Nephron (organoid): ENCODE data around the gene EGF.
A peak's percentile ranks its signal among the peaks of the same experiment; 100 is the strongest.
"Not testable (repeated sequence)": the region's sequence is repeated elsewhere in the genome, so short reads cannot be mapped to it uniquely, and the experiment has no call there.

Experiments
- H3K27ac Mint-ChIP-seq, 3 experiments: 2 replicates each; pipeline ENCODE4 v1.8.0; 2020; ENCODE audit warnings: mixed read lengths in 3 of 3, mild to moderate bottlenecking in 2 of 3, moderate library complexity in 1 of 3
- H3K27me3 Mint-ChIP-seq: 2 replicates; pipeline ENCODE4 v1.8.0; 2021; ENCODE audit warnings: low read depth, mild to moderate bottlenecking, moderate library complexity, mixed read lengths
- H3K36me3 Mint-ChIP-seq: 2 replicates; pipeline ENCODE4 v1.8.0; 2020; ENCODE audit warnings: low read depth, mixed read lengths
- H3K4me1 Mint-ChIP-seq: 2 replicates; pipeline ENCODE4 v1.8.0; 2020; ENCODE audit warnings: mixed read lengths
- H3K4me3 Mint-ChIP-seq, 3 experiments: 2 replicates each; pipeline ENCODE4 v1.8.0; 2020; ENCODE audit warnings: mild to moderate bottlenecking in 3 of 3, mixed read lengths in 3 of 3, moderate library complexity in 2 of 3
- H3K9me3 Mint-ChIP-seq: 2 replicates; pipeline ENCODE4 v1.8.0; 2020; ENCODE audit warnings: mixed read lengths
- CTCF ChIP-seq, 3 experiments: fragments of 200-600 bp; sonication (generic); IDR thresholded peaks; one replicate each; pipeline ENCODE4 v1.5.0; 2021; ENCODE audit warnings: antibody characterized with exemption in 3 of 3; ENCODE audit not compliant: unreplicated experiment in 3 of 3

EGF gene

GRCh38 chr4:109921384-109921808, 8.7 kb downstream of the EGF start:
- Mint-ChIP-seq H3K36me3 (no peaks in the 10 kb centered on the region), H3K4me3 (no peak overlapping the region), H3K27me3 (no peaks in the 10 kb centered on the region), H3K4me1 (peaks cover 4% of the 10 kb centered on the region), H3K9me3 (no peaks in the 10 kb centered on the region), H3K27ac (peak overlapping the region in 1 of 3 experiments; percentile 2)
- no peak for TF ChIP-seq CTCF (IDR thresholded peaks at IDR 0.05; ENCODE audit: unreplicated experiment in 3 of 3)

GRCh38 chr4:109925396-109925795, 12.7 kb downstream of the EGF start:
- no peak for TF ChIP-seq CTCF (IDR thresholded peaks at IDR 0.05; ENCODE audit: unreplicated experiment in 3 of 3)
- Mint-ChIP-seq H3K9me3 (no peaks in the 10 kb centered on the region), H3K36me3 (no peaks in the 10 kb centered on the region), H3K27me3 (no peaks in the 10 kb centered on the region), H3K27ac (no peak overlapping the region), H3K4me1 (peaks cover 4% of the 10 kb centered on the region), H3K4me3 (no peak overlapping the region)

GRCh38 chr4:109928327-109929045, 15.8 kb downstream of the EGF start:
- Mint-ChIP-seq H3K27ac (no peak overlapping the region), H3K4me3 (no peak overlapping the region)

GRCh38 chr4:109930464-109930863, 17.8 kb downstream of the EGF start:
- Mint-ChIP-seq H3K4me3 (no peak overlapping the region), H3K4me1 (no peaks in the 10 kb centered on the region), H3K9me3 (peaks cover 13% of the 10 kb centered on the region), H3K36me3 (no peaks in the 10 kb centered on the region), H3K27me3 (peaks cover under 1% of the 10 kb centered on the region), H3K27ac (no peak overlapping the region)
- TF ChIP-seq CTCF (IDR thresholded peaks at IDR 0.05; ENCODE audit: unreplicated experiment in 3 of 3), result no peak

More at GRCh38 chr4:109928327-109929045, 15.8 kb downstream of the EGF start:
- Mint-ChIP-seq H3K9me3 (no peaks in the 10 kb centered on the region), H3K36me3 (no peaks in the 10 kb centered on the region), H3K27me3 (no peaks in the 10 kb centered on the region), H3K4me1 (no peaks in the 10 kb centered on the region)
- TF ChIP-seq CTCF (IDR thresholded peaks at IDR 0.05; ENCODE audit: unreplicated experiment in 3 of 3), result no peak

- no peak for TF ChIP-seq CTCF (IDR thresholded peaks at IDR 0.05; ENCODE audit: unreplicated experiment in 3 of 3)
- Mint-ChIP-seq H3K9me3 (peaks cover 17% of the 10 kb centered on the region), H3K4me3 (no peak overlapping the region), H3K27me3 (peaks cover 4% of the 10 kb centered on the region), H3K27ac (no peak overlapping the region), H3K4me1 (no peaks in the 10 kb centered on the region), H3K36me3 (no peaks in the 10 kb centered on the region)
Measured at GRCh38 chr4:109930872-109931271, 18.2 kb downstream of the EGF start.

GRCh38 chr4:109931318-109931717, 18.6 kb downstream of the EGF start:
- peaks cover 4% of the 10 kb centered on the region for H3K27me3 Mint-ChIP-seq
- no peaks in the 10 kb centered on the region for H3K36me3 Mint-ChIP-seq
- no peak overlapping the region for H3K27ac Mint-ChIP-seq
- H3K4me3 Mint-ChIP-seq, result no peak overlapping the region
- no peak for TF ChIP-seq CTCF (IDR thresholded peaks at IDR 0.05; ENCODE audit: unreplicated experiment in 3 of 3)
- H3K4me1 Mint-ChIP-seq, result no peaks in the 10 kb centered on the region
- peaks cover 20% of the 10 kb centered on the region for H3K9me3 Mint-ChIP-seq

GRCh38 chr4:109937352-109937751, 24.7 kb downstream of the EGF start:
- H3K4me1 Mint-ChIP-seq, H3K4me3 Mint-ChIP-seq, H3K27me3 Mint-ChIP-seq, H3K27ac Mint-ChIP-seq, H3K36me3 Mint-ChIP-seq: not testable (repeated sequence)
- peaks cover 30% of the 10 kb centered on the region for H3K9me3 Mint-ChIP-seq
